G401 (cell line): ENCODE results near the gene RFX7. TPM values are rescaled to one million over a fixed set of nuclear protein-coding genes. Genes with fewer than 3 reads are reported as not detected.
"Not testable (repeated sequence)": the region's sequence is repeated elsewhere in the genome, so short reads cannot be mapped to it uniquely, and the experiment has no call there.

Experiments
- DNase-seq: peaks from one replicate; pipeline ENCODE4 v3.0.0-alpha.2; 2015; ENCODE audit warnings: low spot score
- in situ Hi-C: cut with HindIII; loops from 2 replicates; pipeline ENCODE4 v1.10.0; 2016; ENCODE audit warnings: low sequenced_read_pairs, mixed read lengths
- total RNA-seq: library from RNA; depleted of rRNA; stranded (reverse); fragments of >200 nt; shearing (Covaris generic); gene quantifications from 2 replicates; pipeline ENCODE4 v1.2.3, GENCODE V29; 2014; rRNA removed

The RFX7 gene
- total RNA-seq, result 4.5 and 6.3 TPM in 2 replicates

GRCh38 chr15:56243163-56244037, at the start of gene RFX7:
Gene RFX7, minus strand, starts transcription at chr15:56243879. Its CDS starts 594 bp downstream, at chr15:56243285.
- DNase-seq, result peak; percentile 62
- in situ Hi-C loops, result no loop called here

- in situ Hi-C loops, result no loop called here
- no peak for DNase-seq
Measured at GRCh38 chr15:56292546-56293316, 49.1 kb upstream of the RFX7 start.

- in situ Hi-C loops, result no loop called here
- no peak for DNase-seq
Measured at GRCh38 chr15:56291741-56292140, 48.1 kb upstream of the RFX7 start.

- DNase-seq, result no peak
- in situ Hi-C loops, result no loop called here
Measured at GRCh38 chr15:56286213-56286612, 42.5 kb upstream of the RFX7 start.

GRCh38 chr15:56281145-56281544, 37.5 kb upstream of the RFX7 start:
- in situ Hi-C loops, result no loop called here
- no peak for DNase-seq

- no peak for DNase-seq
- in situ Hi-C loops, result no loop called here
Measured at GRCh38 chr15:56273724-56274123, 30.0 kb upstream of the RFX7 start.

GRCh38 chr15:56272454-56272853, 28.8 kb upstream of the RFX7 start:
- in situ Hi-C loops, result no loop called here
- DNase-seq, result no peak

GRCh38 chr15:56266465-56266864, 22.8 kb upstream of the RFX7 start:
- DNase-seq, in situ Hi-C loops: not testable (repeated sequence)

GRCh38 chr15:56261854-56262509, 18.3 kb upstream of the RFX7 start:
- in situ Hi-C loops, result no loop called here
- no peak for DNase-seq

- DNase-seq, in situ Hi-C loops: not testable (repeated sequence)
Measured at GRCh38 chr15:56257306-56257705, 13.6 kb upstream of the RFX7 start.

- DNase-seq, result no peak
- in situ Hi-C loops, result no loop called here
Measured at GRCh38 chr15:56254265-56254664, 10.6 kb upstream of the RFX7 start.

- in situ Hi-C loops, result no loop called here
Measured at GRCh38 chr15:56252386-56252785, 8.7 kb upstream of the RFX7 start.

GRCh38 chr15:56251315-56252095, 7.8 kb upstream of the RFX7 start:
- no peak for DNase-seq
- in situ Hi-C loops, result no loop called here

More at GRCh38 chr15:56252386-56252785, 8.7 kb upstream of the RFX7 start:
- no peak for DNase-seq

GRCh38 chr15:56250626-56251025, 6.9 kb upstream of the RFX7 start:
- in situ Hi-C loops, result no loop called here
- no peak for DNase-seq

- in situ Hi-C loops, result no loop called here
- DNase-seq, result peak; percentile 35
Measured at GRCh38 chr15:56249092-56249491, 5.4 kb upstream of the RFX7 start.

GRCh38 chr15:56248311-56248992, 4.8 kb upstream of the RFX7 start:
- in situ Hi-C loops, result no loop called here
- no peak for DNase-seq

GRCh38 chr15:56247266-56247665, 3.6 kb upstream of the RFX7 start:
- no peak for DNase-seq
- in situ Hi-C loops, result no loop called here
